ENCODE measurements around the gene LAMC3. TPM values are rescaled to one million over a fixed set of nuclear protein-coding genes. Genes with fewer than 3 reads are reported as not detected.
"Not testable (repeated sequence)": the region's sequence is repeated elsewhere in the genome, so short reads cannot be mapped to it uniquely, and the experiment has no call there.

Gene LAMC3
- total RNA-seq, 1 experiment from 2014 or later, result not detected

GRCh38 chr9:131000526-131000925 lies 8.4 kb upstream of the LAMC3 start:
- H3K4me3 ChIP-seq; DNase-seq (ENCODE audit: low read depth in 1 of 2, low spot score in 2 of 2); H3K27ac ChIP-seq; H3K9me3 ChIP-seq (replicated peaks); H3K36me3 ChIP-seq; H3K4me1 ChIP-seq (replicated peaks): not testable (repeated sequence)
- peaks cover 24% of the 10 kb centered on the region for H3K27me3 ChIP-seq (replicated peaks)

GRCh38 chr9:131001021-131001420 lies 8.0 kb upstream of the LAMC3 start:
- no peak overlapping the region for H3K4me3 ChIP-seq
- no peak for DNase-seq (ENCODE audit: low read depth in 1 of 2, low spot score in 2 of 2)
- H3K4me1 ChIP-seq (replicated peaks), result peaks cover 6% of the 10 kb centered on the region; the same call in 1 of the 2 replicates
- peaks cover 24% of the 10 kb centered on the region for H3K27me3 ChIP-seq (replicated peaks)
- H3K36me3 ChIP-seq, result no peaks in the 10 kb centered on the region
- H3K27ac ChIP-seq, result no peak overlapping the region
- H3K9me3 ChIP-seq (replicated peaks), result no peaks in the 10 kb centered on the region

GRCh38 chr9:131001990-131002389 lies 7.0 kb upstream of the LAMC3 start:
- DNase-seq (ENCODE audit: low read depth in 1 of 2, low spot score in 2 of 2), result no peak
- H3K4me3 ChIP-seq, result no peak overlapping the region
- H3K27ac ChIP-seq, result no peak overlapping the region
- peaks cover 6% of the 10 kb centered on the region; the same call in 1 of the 2 replicates for H3K4me1 ChIP-seq (replicated peaks)
- peaks cover 32% of the 10 kb centered on the region for H3K27me3 ChIP-seq (replicated peaks)
- no peaks in the 10 kb centered on the region for H3K36me3 ChIP-seq
- no peaks in the 10 kb centered on the region for H3K9me3 ChIP-seq (replicated peaks)

GRCh38 chr9:131006601-131007000 lies 2.4 kb upstream of the LAMC3 start:
- Histone ChIP-seq H3K27me3 (replicated peaks) (peaks cover 55% of the 10 kb centered on the region), H3K4me3 (no peak overlapping the region), H3K36me3 (no peaks in the 10 kb centered on the region), H3K9me3 (replicated peaks) (no peaks in the 10 kb centered on the region), H3K27ac (no peak overlapping the region), H3K4me1 (replicated peaks) (peaks cover 6% of the 10 kb centered on the region; the same call in 1 of the 2 replicates)
- DNase-seq (ENCODE audit: low read depth in 1 of 2, low spot score in 2 of 2), result no peak

GRCh38 chr9:131008086-131008485 lies 888 bp upstream of the LAMC3 start:
- Histone ChIP-seq H3K27me3 (replicated peaks) (peaks cover 51% of the 10 kb centered on the region), H3K27ac (no peak overlapping the region), H3K9me3 (replicated peaks) (no peaks in the 10 kb centered on the region), H3K4me1 (replicated peaks) (peaks cover 6% of the 10 kb centered on the region; the same call in 1 of the 2 replicates), H3K36me3 (no peaks in the 10 kb centered on the region), H3K4me3 (no peak overlapping the region)
- no peak for DNase-seq (ENCODE audit: low read depth in 1 of 2, low spot score in 2 of 2)

GRCh38 chr9:131008563-131008908 lies 438 bp upstream of the LAMC3 start:
- DNase-seq (ENCODE audit: low read depth in 1 of 2, low spot score in 2 of 2), result no peak
- H3K4me1 ChIP-seq (replicated peaks), result peaks cover 6% of the 10 kb centered on the region; the same call in 1 of the 2 replicates
- H3K27me3 ChIP-seq (replicated peaks), result peaks cover 51% of the 10 kb centered on the region
- H3K36me3 ChIP-seq, result no peaks in the 10 kb centered on the region
- no peak overlapping the region for H3K4me3 ChIP-seq
- no peaks in the 10 kb centered on the region for H3K9me3 ChIP-seq (replicated peaks)
- H3K27ac ChIP-seq, result no peak overlapping the region

GRCh38 chr9:131010482-131011273 lies 1.7 kb downstream of the LAMC3 start:
- peaks cover 6% of the 10 kb centered on the region; the same call in 1 of the 2 replicates for H3K4me1 ChIP-seq (replicated peaks)
- no peaks in the 10 kb centered on the region for H3K36me3 ChIP-seq
- H3K4me3 ChIP-seq, result no peak overlapping the region
- no peaks in the 10 kb centered on the region for H3K9me3 ChIP-seq (replicated peaks)
- DNase-seq (ENCODE audit: low read depth in 1 of 2, low spot score in 2 of 2), result no peak
- no peak overlapping the region for H3K27ac ChIP-seq
- H3K27me3 ChIP-seq (replicated peaks), result peaks cover 48% of the 10 kb centered on the region

GRCh38 chr9:131011274-131012022 lies 2.5 kb downstream of the LAMC3 start:
- peaks cover 46% of the 10 kb centered on the region for H3K27me3 ChIP-seq (replicated peaks)
- DNase-seq (ENCODE audit: low read depth in 1 of 2, low spot score in 2 of 2), result no peak
- H3K4me1 ChIP-seq (replicated peaks), result peaks cover 6% of the 10 kb centered on the region; the same call in 1 of the 2 replicates
- no peaks in the 10 kb centered on the region for H3K36me3 ChIP-seq
- no peak overlapping the region for H3K4me3 ChIP-seq
- H3K9me3 ChIP-seq (replicated peaks), result no peaks in the 10 kb centered on the region
- H3K27ac ChIP-seq, result no peak overlapping the region

- H3K36me3 ChIP-seq, result no peaks in the 10 kb centered on the region
- no peak overlapping the region for H3K4me3 ChIP-seq
- no peaks in the 10 kb centered on the region for H3K9me3 ChIP-seq (replicated peaks)
- DNase-seq (ENCODE audit: low read depth in 1 of 2, low spot score in 2 of 2), result no peak
- peaks cover 40% of the 10 kb centered on the region for H3K27me3 ChIP-seq (replicated peaks)
- no peak overlapping the region for H3K27ac ChIP-seq
- peaks cover 6% of the 10 kb centered on the region; the same call in 1 of the 2 replicates for H3K4me1 ChIP-seq (replicated peaks)
Observed at GRCh38 chr9:131012023-131012334, 3.0 kb downstream of the LAMC3 start.

GRCh38 chr9:131012396-131012917 lies 3.5 kb downstream of the LAMC3 start:
- no peak overlapping the region for H3K27ac ChIP-seq
- H3K4me1 ChIP-seq (replicated peaks), result peaks cover 6% of the 10 kb centered on the region; the same call in 1 of the 2 replicates
- H3K4me3 ChIP-seq, result no peak overlapping the region
- no peaks in the 10 kb centered on the region for H3K9me3 ChIP-seq (replicated peaks)
- DNase-seq (ENCODE audit: low read depth in 1 of 2, low spot score in 2 of 2), result no peak
- H3K36me3 ChIP-seq, result no peaks in the 10 kb centered on the region
- peaks cover 37% of the 10 kb centered on the region for H3K27me3 ChIP-seq (replicated peaks)

GRCh38 chr9:131013015-131013755 lies 4.2 kb downstream of the LAMC3 start:
- Histone ChIP-seq H3K9me3 (replicated peaks) (no peaks in the 10 kb centered on the region), H3K27me3 (replicated peaks) (peaks cover 32% of the 10 kb centered on the region), H3K4me3 (no peak overlapping the region), H3K36me3 (no peaks in the 10 kb centered on the region), H3K27ac (no peak overlapping the region), H3K4me1 (replicated peaks) (peaks cover 6% of the 10 kb centered on the region; the same call in 1 of the 2 replicates)
- DNase-seq (ENCODE audit: low read depth in 1 of 2, low spot score in 2 of 2), result no peak

- H3K27ac ChIP-seq, result no peak overlapping the region
- H3K4me1 ChIP-seq (replicated peaks), result peaks cover 3% of the 10 kb centered on the region; the same call in 1 of the 2 replicates
- DNase-seq (ENCODE audit: low read depth in 1 of 2, low spot score in 2 of 2), result no peak
- H3K27me3 ChIP-seq (replicated peaks), result peaks cover 25% of the 10 kb centered on the region
- no peaks in the 10 kb centered on the region for H3K9me3 ChIP-seq (replicated peaks)
- no peaks in the 10 kb centered on the region for H3K36me3 ChIP-seq
- no peak overlapping the region for H3K4me3 ChIP-seq
Observed at GRCh38 chr9:131013771-131014676, 5.0 kb downstream of the LAMC3 start.

- DNase-seq (ENCODE audit: low read depth in 1 of 2, low spot score in 2 of 2), result no peak
- H3K9me3 ChIP-seq (replicated peaks), result no peaks in the 10 kb centered on the region
Observed at GRCh38 chr9:131015112-131015511, 6.1 kb downstream of the LAMC3 start.

More at GRCh38 chr9:131015112-131015511, 6.1 kb downstream of the LAMC3 start:
- Histone ChIP-seq H3K4me3 (no peak overlapping the region), H3K4me1 (replicated peaks) (0 out of 2 replicates have a peak, but pooled peaks cover 2% of the 10 kb centered on the region), H3K27ac (no peak overlapping the region), H3K36me3 (no peaks in the 10 kb centered on the region), H3K27me3 (replicated peaks) (peaks cover 16% of the 10 kb centered on the region)

All from SJSA1 (cell line).